K562 (cell line): ENCODE results near the gene TIFAB. TPM values are rescaled to one million over a fixed set of nuclear protein-coding genes. Genes with fewer than 3 reads are reported as not detected.

Source experiments
- ATAC-seq: fragments of 200-7000 bp; cut with Tn5 transposase; 3 replicates; pipeline ENCODE4 v1.9.1; 2020; ENCODE audit warnings: moderate library complexity
- BruUV-seq: library from RNA; stranded (reverse); fragments of 400-500 nt; replicated peaks from 2 replicates; lab custom pipeline; 2021; lab: Mats Ljungman, UMichigan
- CTCF ChIA-PET: fragments of 300-600 bp; formaldehyde crosslinking; extraction: SDS; loops from one replicate; lab custom pipeline; 2021; ENCODE audit warnings: low intra/inter-chr PET ratio; lab: Yijun Ruan, JAX
- POLR2A ChIA-PET: fragments of 300-600, 350-650 bp; sonication (Branson Sonifier 250); formaldehyde crosslinking; extraction: SDS; loops from one replicate; lab custom pipeline; 2021; ENCODE audit warnings: antibody characterized with exemption, inconsistent platforms; lab: Yijun Ruan, JAX
- DNase-seq, 4 experiments: peaks; one replicate each; pipeline versions ENCODE4 v3.0.0 to v3.0.0-alpha.2; 2011 to 2018; ENCODE audit warnings: low spot score in 3 of 4, mixed read lengths in 3 of 4; ENCODE audit errors: extremely low read depth in 1 of 4
- FAIRE-seq: peaks from 2 replicates; lab custom pipeline; 2011; peaks lifted over from hg19 to GRCh38; lab: Jason Lieb, UNC
- H2AFZ ChIP-seq: 2 replicates; pipeline ENCODE4 v1.6.0; 2011; ENCODE audit warnings: low read depth, low read length, control low read depth, inconsistent platforms
- H3K27ac ChIP-seq: fragments of 200-600 bp; 3 replicates; pipeline ENCODE4 v1.8.0; 2011; ENCODE audit warnings: low read depth, mild to moderate bottlenecking, control low read depth, inconsistent platforms, low read length, moderate library complexity, mixed read lengths; ENCODE audit errors: extremely low read depth
- H3K27me3 ChIP-seq, 2 experiments: fragments of 300-600 bp in 1 of 2; 2 replicates in 1 of 2; 3 replicates in 1 of 2; pipeline versions ENCODE4 v1.6.0 to v1.8.0; 2011; ENCODE audit warnings: inconsistent platforms in 2 of 2, low read length in 2 of 2, mild to moderate bottlenecking in 1 of 2, mixed read lengths in 1 of 2, moderate library complexity in 1 of 2; ENCODE audit not compliant: control insufficient read depth in 2 of 2, insufficient read depth in 2 of 2
- H3K36me3 ChIP-seq: fragments of 300-600 bp; 3 replicates; pipeline ENCODE4 v1.8.0; 2011; ENCODE audit warnings: mild to moderate bottlenecking, low read length, inconsistent platforms; ENCODE audit not compliant: control insufficient read depth, insufficient read depth
- H3K4me1 ChIP-seq, 2 experiments: fragments of 200-600 bp in 1 of 2; replicated peaks in 1 of 2; 2 replicates in 1 of 2; 3 replicates in 1 of 2; pipeline versions ENCODE4 v1.5.1 to v1.8.0; 2011; ENCODE audit warnings: inconsistent platforms in 2 of 2, low read length in 2 of 2, mild to moderate bottlenecking in 1 of 2, mixed read lengths in 1 of 2, moderate library complexity in 1 of 2; ENCODE audit not compliant: control insufficient read depth in 2 of 2, insufficient read depth in 2 of 2
- H3K4me2 ChIP-seq: 2 replicates; pipeline ENCODE4 v1.6.1; 2011; ENCODE audit warnings: low read length, control low read depth, inconsistent platforms, mixed read lengths; ENCODE audit not compliant: insufficient read depth
- H3K4me3 ChIP-seq: fragments of 200-600 bp; sonication (generic), shearing (Covaris generic); 2 replicates; pipeline ENCODE4 v1.5.1; 2016; ENCODE audit warnings: control low read depth, inconsistent platforms
- H3K79me2 ChIP-seq: fragments of 200-600 bp; 3 replicates; pipeline ENCODE4 v1.8.0; 2011; ENCODE audit warnings: low read length, inconsistent platforms; ENCODE audit not compliant: control insufficient read depth, insufficient read depth
- H3K9ac ChIP-seq, 2 experiments: 2 replicates each; pipeline versions ENCODE4 v1.6.0 to v1.6.1; 2011; ENCODE audit warnings: low read depth in 2 of 2, low read length in 2 of 2, control low read depth in 1 of 2, inconsistent platforms in 1 of 2, mild to moderate bottlenecking in 1 of 2, mixed read lengths in 1 of 2; ENCODE audit not compliant: insufficient read depth in 1 of 2
- H3K9me1 ChIP-seq: one replicate; pipeline ENCODE4 v1.6.0; 2011; ENCODE audit warnings: inconsistent platforms, mild to moderate bottlenecking, low read length, moderate library complexity; ENCODE audit not compliant: control insufficient read depth, insufficient read depth
- H3K9me3 ChIP-seq: replicated peaks from 2 replicates; pipeline ENCODE4 v1.5.1; 2011; ENCODE audit warnings: low read depth, low read length, inconsistent platforms; ENCODE audit not compliant: control insufficient read depth, insufficient read depth
- H4K20me1 ChIP-seq: replicated peaks from 2 replicates; pipeline ENCODE4 v1.6.1; 2011; ENCODE audit warnings: low read length, inconsistent platforms, mixed read lengths; ENCODE audit not compliant: control insufficient read depth, insufficient read depth
- TSC22D4 ChIP-seq: fragments of 450-650 bp; IDR thresholded peaks from 2 replicates; pipeline ENCODE4 v1.6.1; 2016; ENCODE audit warnings: missing genetic modification characterization, missing biosample characterization, control low read depth
- ZC3H11A ChIP-seq: IDR thresholded peaks from 2 replicates; pipeline ENCODE4 v1.6.1; 2012; ENCODE audit warnings: low read depth, low read length, improper control_type of control experiment
- WGBS: fragments of 100-300 bp; shearing (Covaris generic); methylation state at CpG from one replicate; pipeline ENCODE4 v1.1.6; 2016; ENCODE audit warnings: low coverage, mixed read lengths; ENCODE audit not compliant: insufficient coverage; ENCODE audit errors: missing lambda C conversion rate; 5-methylcytosine and 5-hydroxymethylcytosine counted together
- in situ Hi-C: fragments of 300-500 bp; cut with MboI; formaldehyde crosslinking; loops from 4 replicates; pipeline ENCODE4 v1.15.0; 2018; ENCODE audit warnings: inconsistent platforms, mixed read lengths
- intact Hi-C: fragments of 100-400 bp; cut with micrococcal nuclease; formaldehyde crosslinking; loops from 2 replicates; pipeline ENCODE4 v1.14.2; 2022
- polyA plus RNA-seq, 8 experiments: library from polyadenylated mRNA; depleted of rRNA in 4 of 8; stranded (reverse) in 5 of 8; unstranded in 3 of 8; fragments of >200 nt; fragmentation: Nextera tagmentation in 2 of 8; fragmentation: Illumina TruSeq in 1 of 8; extraction: Ambion mirVana in 2 of 8; extraction: Trizol in 1 of 8; gene quantifications; 2 replicates each; pipeline versions ENCODE4 v1.2.1 to v1.2.3, GENCODE V29; 2011 to 2014; ENCODE audit warnings: inconsistent platforms in 1 of 8, missing spikeins in 1 of 8
- total RNA-seq, 7 experiments: library from RNA; depleted of rRNA in 6 of 7; stranded (reverse); fragments of >200 nt in 6 of 7; fragmentation: Illumina TruSeq in 2 of 7; extraction: Trizol in 2 of 7; gene quantifications; 2 replicates each; pipeline versions ENCODE4 v1.2.1 to v1.2.3, GENCODE V29; 2011 to 2021; ENCODE audit warnings: low replicate concordance in 1 of 7
- TF ChIP-seq, protein P1 (sequence below): fragments of 450-650 bp; IDR thresholded peaks from 2 replicates; pipeline ENCODE4 v1.6.1; 2018; ENCODE audit not compliant: partially characterized antibody
- TF ChIP-seq, protein P2 (sequence below), 2 experiments: fragments of 450-650 bp in 1 of 2; sonication (generic) in 1 of 2; formaldehyde crosslinking; conservative IDR thresholded peaks; 2 replicates each; pipeline versions ENCODE4 v1.4.0 to v1.8.1; 2020 to 2022; ENCODE audit warnings: mild to moderate bottlenecking in 1 of 2, missing genetic modification reagents in 1 of 2
- TF ChIP-seq, protein P3 (sequence below): fragments of 450-650 bp; IDR thresholded peaks from 2 replicates; pipeline ENCODE4 v1.6.1; 2017; ENCODE audit warnings: antibody characterized with exemption

The TIFAB gene
- total and polyA plus RNA-seq, 9 of the 15 experiments (the other 6 are each of a cell fraction or from before 2014, with no cell fraction given) = not detected

DNA sequence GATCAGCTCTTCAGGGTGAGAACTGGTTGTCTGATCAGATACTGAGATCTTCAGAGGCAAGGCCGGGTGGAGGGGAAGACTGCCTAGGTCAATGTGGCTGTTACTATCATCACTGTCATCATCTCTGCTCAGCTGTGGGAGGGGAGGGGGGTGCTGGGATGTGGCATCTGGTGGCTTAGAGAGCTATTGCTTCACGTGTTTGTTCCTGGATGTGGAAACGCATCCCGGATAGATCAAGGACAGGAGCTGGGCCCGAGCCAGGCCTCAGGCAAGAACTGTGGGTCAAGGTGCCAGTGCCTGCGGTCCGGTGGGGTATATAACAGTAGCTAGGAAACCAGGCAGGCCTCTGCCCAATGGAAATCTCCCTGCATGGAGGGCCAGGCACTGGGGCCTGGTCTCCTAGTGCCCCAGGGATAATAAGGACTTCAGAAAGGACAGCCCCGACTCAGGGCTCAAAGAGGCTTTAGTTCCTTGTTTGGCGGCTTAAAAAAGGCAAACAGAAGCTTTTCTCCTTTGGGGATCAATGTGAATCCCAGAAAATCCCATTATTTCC, 30.3 kb upstream of the TIFAB start (continued):
- TF ChIP-seq, protein P1, sequence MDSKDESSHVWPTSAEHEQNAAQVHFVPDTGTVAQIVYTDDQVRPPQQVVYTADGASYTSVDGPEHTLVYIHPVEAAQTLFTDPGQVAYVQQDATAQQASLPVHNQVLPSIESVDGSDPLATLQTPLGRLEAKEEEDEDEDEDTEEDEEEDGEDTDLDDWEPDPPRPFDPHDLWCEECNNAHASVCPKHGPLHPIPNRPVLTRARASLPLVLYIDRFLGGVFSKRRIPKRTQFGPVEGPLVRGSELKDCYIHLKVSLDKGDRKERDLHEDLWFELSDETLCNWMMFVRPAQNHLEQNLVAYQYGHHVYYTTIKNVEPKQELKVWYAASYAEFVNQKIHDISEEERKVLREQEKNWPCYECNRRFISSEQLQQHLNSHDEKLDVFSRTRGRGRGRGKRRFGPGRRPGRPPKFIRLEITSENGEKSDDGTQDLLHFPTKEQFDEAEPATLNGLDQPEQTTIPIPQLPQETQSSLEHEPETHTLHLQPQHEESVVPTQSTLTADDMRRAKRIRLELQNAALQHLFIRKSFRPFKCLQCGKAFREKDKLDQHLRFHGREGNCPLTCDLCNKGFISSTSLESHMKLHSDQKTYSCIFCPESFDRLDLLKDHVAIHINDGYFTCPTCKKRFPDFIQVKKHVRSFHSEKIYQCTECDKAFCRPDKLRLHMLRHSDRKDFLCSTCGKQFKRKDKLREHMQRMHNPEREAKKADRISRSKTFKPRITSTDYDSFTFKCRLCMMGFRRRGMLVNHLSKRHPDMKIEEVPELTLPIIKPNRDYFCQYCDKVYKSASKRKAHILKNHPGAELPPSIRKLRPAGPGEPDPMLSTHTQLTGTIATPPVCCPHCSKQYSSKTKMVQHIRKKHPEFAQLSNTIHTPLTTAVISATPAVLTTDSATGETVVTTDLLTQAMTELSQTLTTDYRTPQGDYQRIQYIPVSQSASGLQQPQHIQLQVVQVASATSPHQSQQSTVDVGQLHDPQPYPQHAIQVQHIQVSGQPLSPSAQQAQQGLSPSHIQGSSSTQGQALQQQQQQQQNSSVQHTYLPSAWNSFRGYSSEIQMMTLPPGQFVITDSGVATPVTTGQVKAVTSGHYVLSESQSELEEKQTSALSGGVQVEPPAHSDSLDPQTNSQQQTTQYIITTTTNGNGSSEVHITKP = no peak
- TF ChIP-seq TSC22D4 (tag) (no peak), ZC3H11A (no peak)

DNA sequence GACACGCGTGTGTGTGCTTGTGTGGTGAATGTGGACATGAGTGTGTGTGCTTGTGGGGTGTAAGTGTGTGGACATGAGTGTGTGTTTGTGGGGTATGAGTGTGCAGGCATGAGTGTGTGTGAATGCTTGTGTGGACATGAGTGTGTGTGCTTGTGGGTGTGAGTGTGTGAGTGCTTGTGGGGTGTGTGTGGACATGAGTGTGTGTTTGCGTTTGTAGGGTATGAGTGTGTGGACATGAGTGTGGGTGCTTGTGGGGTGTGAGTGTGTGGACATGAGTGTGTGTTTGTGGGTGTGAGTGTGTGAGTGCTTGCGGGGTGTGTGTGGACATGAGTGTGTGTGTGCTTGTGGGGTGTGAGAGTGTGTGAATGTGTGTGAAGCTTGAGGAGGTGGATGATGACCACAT, 29.8 kb upstream of the TIFAB start:
- POLR2A ChIA-PET = interaction anchor here (0.6 to 1.2 kb wide), 4 partner anchors 9 to 348 kb away, joined by 3 read pairs; no protein-coding TSS in a partner anchor
- no peak overlapping the region for H3K4me3 ChIP-seq
- H3K4me1 ChIP-seq = peaks cover 41 to 53% of the 10 kb centered on the region in 2 experiments
- H3K36me3 ChIP-seq = no peaks in the 10 kb centered on the region
- no peak for FAIRE-seq
- H3K27me3 ChIP-seq = no peaks in the 10 kb centered on the region; a peak in 1 of 5 replicates
- peak overlapping the region; percentile 43 to 71; a peak in 2 of 4 replicates for H3K9ac ChIP-seq
- CTCF ChIA-PET = no interaction called here
- peak overlapping the region; percentile 64 for H2AFZ ChIP-seq
- in situ Hi-C loops (no loop called here), intact Hi-C loops (no loop called here)
- H3K4me2 ChIP-seq = peak overlapping the region; percentile 72
- no peak for ATAC-seq
- H3K79me2 ChIP-seq = no peaks in the 10 kb centered on the region; the same call in 2 of the 3 replicates
- peak overlapping the region; percentile 71 for H3K27ac ChIP-seq
- no peaks in the 10 kb centered on the region for H4K20me1 ChIP-seq
- no peaks in the 10 kb centered on the region for H3K9me3 ChIP-seq
- 76% methylated on average over 2 of the region's 4 CpGs for WGBS
- BruUV-seq = no TSS peak
- DNase-seq = no peak
- H3K9me1 ChIP-seq = peaks cover 9% of the 10 kb centered on the region
- TF ChIP-seq, protein P2, sequence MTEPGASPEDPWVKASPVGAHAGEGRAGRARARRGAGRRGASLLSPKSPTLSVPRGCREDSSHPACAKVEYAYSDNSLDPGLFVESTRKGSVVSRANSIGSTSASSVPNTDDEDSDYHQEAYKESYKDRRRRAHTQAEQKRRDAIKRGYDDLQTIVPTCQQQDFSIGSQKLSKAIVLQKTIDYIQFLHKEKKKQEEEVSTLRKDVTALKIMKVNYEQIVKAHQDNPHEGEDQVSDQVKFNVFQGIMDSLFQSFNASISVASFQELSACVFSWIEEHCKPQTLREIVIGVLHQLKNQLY (CRISPR knock-in tag; conservative IDR thresholded peaks at IDR 0.05) = no peak
- TF ChIP-seq, protein P3, sequence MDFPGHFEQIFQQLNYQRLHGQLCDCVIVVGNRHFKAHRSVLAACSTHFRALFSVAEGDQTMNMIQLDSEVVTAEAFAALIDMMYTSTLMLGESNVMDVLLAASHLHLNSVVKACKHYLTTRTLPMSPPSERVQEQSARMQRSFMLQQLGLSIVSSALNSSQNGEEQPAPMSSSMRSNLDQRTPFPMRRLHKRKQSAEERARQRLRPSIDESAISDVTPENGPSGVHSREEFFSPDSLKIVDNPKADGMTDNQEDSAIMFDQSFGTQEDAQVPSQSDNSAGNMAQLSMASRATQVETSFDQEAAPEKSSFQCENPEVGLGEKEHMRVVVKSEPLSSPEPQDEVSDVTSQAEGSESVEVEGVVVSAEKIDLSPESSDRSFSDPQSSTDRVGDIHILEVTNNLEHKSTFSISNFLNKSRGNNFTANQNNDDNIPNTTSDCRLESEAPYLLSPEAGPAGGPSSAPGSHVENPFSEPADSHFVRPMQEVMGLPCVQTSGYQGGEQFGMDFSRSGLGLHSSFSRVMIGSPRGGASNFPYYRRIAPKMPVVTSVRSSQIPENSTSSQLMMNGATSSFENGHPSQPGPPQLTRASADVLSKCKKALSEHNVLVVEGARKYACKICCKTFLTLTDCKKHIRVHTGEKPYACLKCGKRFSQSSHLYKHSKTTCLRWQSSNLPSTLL = peak; percentile 46; the same call in 1 of the 2 replicates
